ENCODE results near the gene RADIL. TPM values are rescaled to one million over a fixed set of nuclear protein-coding genes. Genes with fewer than 3 reads are reported as not detected.

Gene RADIL
- total and polyA plus RNA-seq, 9 of the 15 experiments (the other 6 are each of a cell fraction or from before 2014, with no cell fraction given), result 0.06 to 8.1 (median 1.9) TPM; not detected in 1

GRCh38 chr7:4815121-4815520 lies 68.4 kb downstream of the RADIL start:
- no peak for ATAC-seq
- Histone ChIP-seq H3K9me1 (ENCODE audit: control insufficient read depth, insufficient read depth, low read length) (no peaks in the 10 kb centered on the region), H3K79me2 (ENCODE audit: control insufficient read depth, insufficient read depth, low read length) (no peaks in the 10 kb centered on the region), H3K36me3 (ENCODE audit: control insufficient read depth, insufficient read depth, low read length) (no peaks in the 10 kb centered on the region), H3K9ac (ENCODE audit: insufficient read depth in 1 of 2, low read depth in 2 of 2, low read length in 2 of 2) (no peak overlapping the region; a peak in 1 of 4 replicates), H3K9me3 (replicated peaks; ENCODE audit: control insufficient read depth, insufficient read depth, low read depth, low read length) (no peaks in the 10 kb centered on the region), H2AFZ (ENCODE audit: low read depth, low read length) (no peak overlapping the region), H3K27ac (ENCODE audit: extremely low read depth, low read depth, low read length) (no peak overlapping the region), H3K4me2 (ENCODE audit: insufficient read depth, low read length) (no peak overlapping the region), H3K4me3 (no peak overlapping the region), H4K20me1 (replicated peaks; ENCODE audit: control insufficient read depth, insufficient read depth, low read length) (no peaks in the 10 kb centered on the region), H3K4me1 (replicated peaks in 1 of 2; ENCODE audit: control insufficient read depth in 2 of 2, insufficient read depth in 2 of 2, low read length in 2 of 2) (peaks cover 0 to 39% of the 10 kb centered on the region in 2 experiments; a peak in 2 of 5 replicates), H3K27me3 (ENCODE audit: control insufficient read depth in 2 of 2, insufficient read depth in 2 of 2, low read length in 2 of 2) (no peaks in the 10 kb centered on the region)
- intact Hi-C loops (cut with micrococcal nuclease) (no loop called here), in situ Hi-C loops (cut with MboI) (no loop called here)
- no peak for FAIRE-seq
- WGBS (ENCODE audit: insufficient coverage, low coverage, missing lambda C conversion rate), result 93% methylated on average over 14 of the region's 14 CpGs
- no peak for DNase-seq (ENCODE audit: extremely low read depth in 1 of 4, low spot score in 3 of 4)
- CTCF ChIA-PET (ENCODE audit: low intra/inter-chr PET ratio), result no interaction called here
- no TSS peak for BruUV-seq (replicated peaks)
- POLR2A ChIA-PET, result interaction anchor here (0.6 to 0.9 kb wide), 2 partner anchors 56 to 284 kb away, joined by 3 read pairs; no protein-coding TSS in a partner anchor
- TF ChIP-seq KAT2B (IDR thresholded peaks at IDR 0.05; ENCODE audit: low read depth, low read length) (no peak), ZMIZ1 (IDR thresholded peaks at IDR 0.05; ENCODE audit: low read depth in 2 of 2, low read length in 2 of 2) (no peak), ZBTB12 (CRISPR knock-in tag; IDR thresholded peaks at IDR 0.05) (no peak), HDAC1 (IDR thresholded peaks at IDR 0.05) (no peak), ELF4 (CRISPR knock-in tag; IDR thresholded peaks at IDR 0.05) (no peak), PKNOX1 (IDR thresholded peaks at IDR 0.05) (no peak), ZNF384 (IDR thresholded peaks at IDR 0.05; ENCODE audit: low read depth, low read length) (no peak), XRCC4 (IDR thresholded peaks at IDR 0.05; ENCODE audit: extremely low read depth, insufficient read depth, insufficient read length) (no peak), GATAD2A (IDR thresholded peaks at IDR 0.05) (no peak), SRSF9 (IDR thresholded peaks at IDR 0.05; ENCODE audit: borderline replicate concordance, low read depth, low read length) (no peak), SREBF2 (CRISPR knock-in tag; IDR thresholded peaks at IDR 0.05) (no peak), E2F4 (CRISPR knock-in tag; IDR thresholded peaks at IDR 0.05; ENCODE audit: low read depth) (no peak)
